ENCODE measurements around the gene SLC35D2. TPM values are rescaled to one million over a fixed set of nuclear protein-coding genes. Genes with fewer than 3 reads are reported as not detected.

Gene SLC35D2
- total RNA-seq, 4 donors from 2014 or later = 39.1 to 53.3 (median 46.1) TPM

GRCh38 chr9:96381696-96382095 lies 1.8 kb downstream of the SLC35D2 start:
- DNase-seq = peak; percentile 43 to 61
- 27 to 37% methylated on average over 4 of the region's 4 CpGs for WGBS, 2 donors

GRCh38 chr9:96381125-96381524 lies 2.4 kb downstream of the SLC35D2 start:
- 84% methylated on average over 4 of the region's 4 CpGs for WGBS, 2 donors
- Histone ChIP-seq H3K4me3 (replicated peaks in 1 of 3) (no peak overlapping the region), H3K27me3 (no peaks in the 10 kb centered on the region), H3K9me3 (no peaks in the 10 kb centered on the region), H3K36me3 (no peaks in the 10 kb centered on the region), H3K4me1 (peaks cover 34 to 38% of the 10 kb centered on the region in 2 donors), H3K27ac (peak overlapping the region; percentile 6 to 88 (median 26))
- intact Hi-C loops (cut with DNase I) = no loop called here
- no peak for DNase-seq
- no peak for TF ChIP-seq POLR2A (IDR thresholded peaks at IDR 0.05)
- no peak for TF ChIP-seq CTCF (IDR thresholded peaks at IDR 0.05)

More at GRCh38 chr9:96381696-96382095, 1.8 kb downstream of the SLC35D2 start:
- TF ChIP-seq CTCF (IDR thresholded peaks at IDR 0.05) (no peak), POLR2A (IDR thresholded peaks at IDR 0.05) (no peak)
- Histone ChIP-seq H3K36me3 (no peaks in the 10 kb centered on the region), H3K4me3 (replicated peaks in 1 of 3) (no peak overlapping the region), H3K27ac (peak overlapping the region; percentile 6 to 88 (median 26)), H3K9me3 (no peaks in the 10 kb centered on the region), H3K27me3 (no peaks in the 10 kb centered on the region), H3K4me1 (peaks cover 29 to 34% of the 10 kb centered on the region in 2 donors)
- intact Hi-C loops (cut with DNase I) = no loop called here

- H3K4me1 ChIP-seq = peaks cover 37 to 38% of the 10 kb centered on the region in 2 donors
- intact Hi-C loops (cut with DNase I) = loop anchor here (5.0 kb wide), 1 partner anchor 38 kb away; the partner anchor contains the start of gene ZNF367
Measured at GRCh38 chr9:96379461-96379860, 4.0 kb downstream of the SLC35D2 start.

DNA sequence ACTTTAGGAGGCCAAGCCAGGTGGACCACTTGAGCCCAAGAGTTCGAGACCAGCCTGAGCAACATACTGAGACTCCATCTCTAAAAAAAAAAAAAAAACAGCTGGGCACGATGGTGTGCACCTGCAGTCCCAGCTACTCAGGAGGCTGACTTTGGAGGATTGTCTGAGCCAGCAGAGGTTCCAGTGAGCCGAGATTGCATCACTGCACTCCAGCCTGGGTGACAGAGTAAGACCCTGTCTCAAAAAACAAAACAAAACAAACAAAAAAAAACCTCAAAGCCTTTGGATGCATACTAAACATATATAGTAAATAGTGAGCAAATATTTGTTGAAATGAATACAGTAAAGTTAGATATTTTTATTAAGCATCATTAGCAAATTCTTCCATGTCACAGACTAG lies 5.3 kb downstream of the SLC35D2 start:
- Histone ChIP-seq H3K27ac (peak overlapping the region; percentile 76 to 90 (median 87)), H3K9me3 (no peaks in the 10 kb centered on the region), H3K4me1 (peaks cover 37 to 44% of the 10 kb centered on the region in 2 donors), H3K4me3 (replicated peaks in 1 of 3) (no peak overlapping the region), H3K36me3 (no peaks in the 10 kb centered on the region), H3K27me3 (no peaks in the 10 kb centered on the region)
- intact Hi-C loops (cut with DNase I) = loop anchor here (5.0 kb wide), 1 partner anchor 39 kb away; the partner anchor contains the start of gene ZNF367
- DNase-seq = no peak
- no peak for TF ChIP-seq CTCF (IDR thresholded peaks at IDR 0.05)
- TF ChIP-seq POLR2A (IDR thresholded peaks at IDR 0.05) = no peak
- 50 to 59% methylated on average over 3 of the region's 3 CpGs for WGBS, 2 donors

More at GRCh38 chr9:96379461-96379860, 4.0 kb downstream of the SLC35D2 start:
- no peak for TF ChIP-seq CTCF (IDR thresholded peaks at IDR 0.05)
- TF ChIP-seq POLR2A (IDR thresholded peaks at IDR 0.05) = no peak
- Histone ChIP-seq H3K4me3 (replicated peaks in 1 of 3) (no peak overlapping the region), H3K27ac (peak overlapping the region in 1 of 3 donors; percentile 20), H3K27me3 (no peaks in the 10 kb centered on the region), H3K36me3 (no peaks in the 10 kb centered on the region), H3K9me3 (no peaks in the 10 kb centered on the region)
- 96 to 100% methylated on average over 2 of the region's 2 CpGs for WGBS, 2 donors
- DNase-seq = no peak
